ENCODE data around the gene LRRK2. TPM values are rescaled to one million over a fixed set of nuclear protein-coding genes. Genes with fewer than 3 reads are reported as not detected.

The LRRK2 gene
- 0.10 and 0.35 TPM in 2 replicates for total RNA-seq

- no peak for DNase-seq (ENCODE audit: extremely low read depth, low read depth, low spot score)
Observed at GRCh38 chr12:40224439-40225291, at the start of gene LRRK2. Gene LRRK2, plus strand, starts transcription at chr12:40224997. Its CDS starts 135 bp downstream, at chr12:40225132.

GRCh38 chr12:40175045-40175444 is 49.8 kb upstream of the LRRK2 start:
- DNase-seq (ENCODE audit: extremely low read depth, low read depth, low spot score) = no peak

- DNase-seq (ENCODE audit: extremely low read depth, low read depth, low spot score) = no peak
Observed at GRCh38 chr12:40175489-40175888, 49.3 kb upstream of the LRRK2 start.

GRCh38 chr12:40178701-40179100 is 46.1 kb upstream of the LRRK2 start:
- DNase-seq (ENCODE audit: extremely low read depth, low read depth, low spot score) = no peak

- DNase-seq (ENCODE audit: extremely low read depth, low read depth, low spot score) = no peak
Observed at GRCh38 chr12:40181490-40181889, 43.3 kb upstream of the LRRK2 start.

GRCh38 chr12:40183715-40184114 is 41.1 kb upstream of the LRRK2 start:
- no peak for DNase-seq (ENCODE audit: extremely low read depth, low read depth, low spot score)

- no peak for DNase-seq (ENCODE audit: extremely low read depth, low read depth, low spot score)
Observed at GRCh38 chr12:40184493-40185302, 40.1 kb upstream of the LRRK2 start.

GRCh38 chr12:40185303-40185693 is 39.5 kb upstream of the LRRK2 start:
- no peak for DNase-seq (ENCODE audit: extremely low read depth, low read depth, low spot score)

- no peak for DNase-seq (ENCODE audit: extremely low read depth, low read depth, low spot score)
Observed at GRCh38 chr12:40188558-40189320, 36.1 kb upstream of the LRRK2 start.

GRCh38 chr12:40192704-40193255 is 32.0 kb upstream of the LRRK2 start:
- DNase-seq (ENCODE audit: extremely low read depth, low read depth, low spot score) = no peak

- no peak for DNase-seq (ENCODE audit: extremely low read depth, low read depth, low spot score)
Observed at GRCh38 chr12:40194846-40195245, 30.0 kb upstream of the LRRK2 start.

GRCh38 chr12:40197590-40197989 is 27.2 kb upstream of the LRRK2 start:
- DNase-seq (ENCODE audit: extremely low read depth, low read depth, low spot score) = no peak

- no peak for DNase-seq (ENCODE audit: extremely low read depth, low read depth, low spot score)
Observed at GRCh38 chr12:40198601-40199000, 26.2 kb upstream of the LRRK2 start.

GRCh38 chr12:40202095-40203059 is 22.4 kb upstream of the LRRK2 start:
- DNase-seq (ENCODE audit: extremely low read depth, low read depth, low spot score) = no peak

- no peak for DNase-seq (ENCODE audit: extremely low read depth, low read depth, low spot score)
Observed at GRCh38 chr12:40203060-40203430, 21.8 kb upstream of the LRRK2 start.

GRCh38 chr12:40204337-40204736 is 20.5 kb upstream of the LRRK2 start:
- no peak for DNase-seq (ENCODE audit: extremely low read depth, low read depth, low spot score)

- no peak for DNase-seq (ENCODE audit: extremely low read depth, low read depth, low spot score)
Observed at GRCh38 chr12:40207551-40207950, 17.2 kb upstream of the LRRK2 start.

GRCh38 chr12:40208707-40209446 is 15.9 kb upstream of the LRRK2 start:
- DNase-seq (ENCODE audit: extremely low read depth, low read depth, low spot score) = no peak

- no peak for DNase-seq (ENCODE audit: extremely low read depth, low read depth, low spot score)
Observed at GRCh38 chr12:40209886-40210285, 14.9 kb upstream of the LRRK2 start.
